ENCODE data around the gene PCNT.

The PCNT gene

GRCh38 chr21:46336603-46337002 lies 12.6 kb downstream of the PCNT start:
- no peak for DNase-seq (ENCODE audit: low read depth)

GRCh38 chr21:46340998-46341397 lies 17.0 kb downstream of the PCNT start:
- no peak for DNase-seq (ENCODE audit: low read depth)

GRCh38 chr21:46344219-46344915 lies 20.4 kb downstream of the PCNT start:
- no peak for DNase-seq (ENCODE audit: low read depth)

- DNase-seq (ENCODE audit: low read depth), result no peak
These were observed 21.9 kb downstream of the PCNT start for GRCh38 chr21:46345861-46346260.

- no peak for DNase-seq (ENCODE audit: low read depth)
These were observed 22.6 kb downstream of the PCNT start for GRCh38 chr21:46346296-46347202.

- no peak for DNase-seq (ENCODE audit: low read depth)
These were observed 23.2 kb downstream of the PCNT start for GRCh38 chr21:46347203-46347550.

GRCh38 chr21:46347791-46348381 lies 23.9 kb downstream of the PCNT start:
- DNase-seq (ENCODE audit: low read depth), result no peak

GRCh38 chr21:46349134-46349760 lies 25.3 kb downstream of the PCNT start:
- no peak for DNase-seq (ENCODE audit: low read depth)

GRCh38 chr21:46350571-46350970 lies 26.6 kb downstream of the PCNT start:
- DNase-seq (ENCODE audit: low read depth), result no peak

GRCh38 chr21:46350981-46351380 lies 27.0 kb downstream of the PCNT start:
- DNase-seq (ENCODE audit: low read depth), result no peak

- no peak for DNase-seq (ENCODE audit: low read depth)
These were observed 27.7 kb downstream of the PCNT start for GRCh38 chr21:46351476-46352163.

GRCh38 chr21:46352164-46352515 lies 28.2 kb downstream of the PCNT start:
- no peak for DNase-seq (ENCODE audit: low read depth)

- no peak for DNase-seq (ENCODE audit: low read depth)
These were observed 29.0 kb downstream of the PCNT start for GRCh38 chr21:46352913-46353312.

GRCh38 chr21:46354046-46354445 lies 30.1 kb downstream of the PCNT start:
- no peak for DNase-seq (ENCODE audit: low read depth)

- no peak for DNase-seq (ENCODE audit: low read depth)
These were observed 30.6 kb downstream of the PCNT start for GRCh38 chr21:46354518-46354917.

GRCh38 chr21:46355161-46356004 lies 31.4 kb downstream of the PCNT start:
- DNase-seq (ENCODE audit: low read depth), result no peak

GRCh38 chr21:46356005-46356338 lies 32.0 kb downstream of the PCNT start:
- no peak for DNase-seq (ENCODE audit: low read depth)

- DNase-seq (ENCODE audit: low read depth), result no peak
These were observed 32.8 kb downstream of the PCNT start for GRCh38 chr21:46356494-46357334.

GRCh38 chr21:46357335-46357604 lies 33.3 kb downstream of the PCNT start:
- DNase-seq (ENCODE audit: low read depth), result no peak

GRCh38 chr21:46357684-46358425 lies 33.9 kb downstream of the PCNT start:
- DNase-seq (ENCODE audit: low read depth), result no peak

All from EH (cell line).